HEK293 (cell line): ENCODE data around the gene HOXD12.

ENCODE experiments used
- GLI2 ChIP-seq: fragments of 450-650 bp; formaldehyde crosslinking; IDR thresholded peaks from 2 replicates; pipeline ENCODE4; 2017; ENCODE audit warnings: missing biosample characterization, missing genetic modification characterization, low read depth, borderline replicate concordance
- KLF16 ChIP-seq: fragments of 450-650 bp; formaldehyde crosslinking; IDR thresholded peaks from 2 replicates; pipeline ENCODE4 v1.5.1; 2017; ENCODE audit warnings: missing biosample characterization, missing genetic modification characterization
- MEIS1 ChIP-seq: sonication (generic); formaldehyde crosslinking; IDR thresholded peaks from 2 replicates; pipeline ENCODE4 v1.8.1; 2022; ENCODE audit warnings: missing genetic modification reagents, mild to moderate bottlenecking, borderline replicate concordance
- ZBTB20 ChIP-seq: fragments of 450-650 bp; formaldehyde crosslinking; IDR thresholded peaks from 2 replicates; pipeline ENCODE4 v1.5.1; 2016; ENCODE audit warnings: missing biosample characterization, missing genetic modification characterization
- ZNF76 ChIP-seq: fragments of 450-650 bp; formaldehyde crosslinking; IDR thresholded peaks from 2 replicates; pipeline ENCODE4; 2016; ENCODE audit warnings: low read depth, missing biosample characterization, missing genetic modification characterization, borderline replicate concordance
- TF ChIP-seq, protein P1 (sequence below): fragments of 450-650 bp; formaldehyde crosslinking; conservative IDR thresholded peaks from 2 replicates; pipeline ENCODE4 v1.5.1; 2016; ENCODE audit warnings: low read depth, missing biosample characterization, missing genetic modification characterization
- TF ChIP-seq, protein P2 (sequence below): fragments of 450-650 bp; formaldehyde crosslinking; IDR thresholded peaks from 2 replicates; pipeline ENCODE4 v1.5.1; 2016; ENCODE audit warnings: missing biosample characterization, missing genetic modification characterization
- TF ChIP-seq, protein P3 (sequence below): fragments of 450-650 bp; formaldehyde crosslinking; IDR thresholded peaks from 2 replicates; pipeline ENCODE4 v1.5.1; 2016; ENCODE audit warnings: missing biosample characterization, missing genetic modification characterization

DNA sequence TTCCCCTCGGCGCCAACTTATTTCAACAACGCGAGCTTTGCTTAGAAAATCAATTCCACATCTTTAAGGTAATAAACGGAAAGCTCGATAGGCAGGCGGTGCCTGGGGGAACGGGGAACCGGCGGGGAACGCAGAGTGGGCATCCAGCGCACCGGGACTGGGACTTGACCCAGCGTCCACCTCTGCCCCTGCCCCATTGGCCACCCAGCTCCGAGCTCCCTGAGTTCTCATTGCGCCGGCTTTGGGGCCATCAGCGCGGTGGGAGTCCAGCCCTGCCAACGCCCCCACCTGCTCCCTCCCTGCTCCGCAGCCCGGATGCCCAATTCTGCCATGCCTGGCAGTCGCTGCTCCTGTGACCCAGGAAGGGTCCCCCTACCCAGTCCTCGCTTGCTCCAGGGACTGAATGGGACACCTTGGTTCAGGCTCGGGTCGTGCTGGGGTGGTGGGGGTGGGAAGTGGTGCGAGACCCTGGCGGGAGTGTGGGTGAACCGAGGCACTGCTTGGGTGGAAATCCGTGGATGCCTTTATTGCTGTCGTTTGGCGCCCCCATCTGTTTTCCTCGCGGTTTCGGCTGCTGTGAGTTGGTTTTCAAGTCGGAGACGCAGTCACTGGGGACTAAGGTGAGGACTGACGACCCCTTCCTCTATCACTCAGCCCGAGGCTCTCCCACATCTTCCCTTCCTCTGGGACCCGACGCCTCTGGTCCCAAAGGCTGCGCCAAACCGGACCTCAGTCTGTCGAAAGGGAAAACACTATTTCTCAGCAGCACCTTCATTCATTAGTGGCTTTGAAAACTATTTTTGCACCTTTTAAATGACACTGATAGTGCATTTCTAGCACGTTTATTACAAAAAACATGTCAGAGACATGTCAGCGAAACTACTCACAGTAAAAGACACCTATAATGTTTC lies 13.5 kb upstream of the HOXD12 start:
- no peak for TF ChIP-seq KLF16
- no peak for TF ChIP-seq MEIS1 (CRISPR knock-in tag)
- TF ChIP-seq ZNF76 (tag by site-specific recombination), result no peak
- TF ChIP-seq ZBTB20, result no peak
- no peak for TF ChIP-seq GLI2
- TF ChIP-seq, protein P1, sequence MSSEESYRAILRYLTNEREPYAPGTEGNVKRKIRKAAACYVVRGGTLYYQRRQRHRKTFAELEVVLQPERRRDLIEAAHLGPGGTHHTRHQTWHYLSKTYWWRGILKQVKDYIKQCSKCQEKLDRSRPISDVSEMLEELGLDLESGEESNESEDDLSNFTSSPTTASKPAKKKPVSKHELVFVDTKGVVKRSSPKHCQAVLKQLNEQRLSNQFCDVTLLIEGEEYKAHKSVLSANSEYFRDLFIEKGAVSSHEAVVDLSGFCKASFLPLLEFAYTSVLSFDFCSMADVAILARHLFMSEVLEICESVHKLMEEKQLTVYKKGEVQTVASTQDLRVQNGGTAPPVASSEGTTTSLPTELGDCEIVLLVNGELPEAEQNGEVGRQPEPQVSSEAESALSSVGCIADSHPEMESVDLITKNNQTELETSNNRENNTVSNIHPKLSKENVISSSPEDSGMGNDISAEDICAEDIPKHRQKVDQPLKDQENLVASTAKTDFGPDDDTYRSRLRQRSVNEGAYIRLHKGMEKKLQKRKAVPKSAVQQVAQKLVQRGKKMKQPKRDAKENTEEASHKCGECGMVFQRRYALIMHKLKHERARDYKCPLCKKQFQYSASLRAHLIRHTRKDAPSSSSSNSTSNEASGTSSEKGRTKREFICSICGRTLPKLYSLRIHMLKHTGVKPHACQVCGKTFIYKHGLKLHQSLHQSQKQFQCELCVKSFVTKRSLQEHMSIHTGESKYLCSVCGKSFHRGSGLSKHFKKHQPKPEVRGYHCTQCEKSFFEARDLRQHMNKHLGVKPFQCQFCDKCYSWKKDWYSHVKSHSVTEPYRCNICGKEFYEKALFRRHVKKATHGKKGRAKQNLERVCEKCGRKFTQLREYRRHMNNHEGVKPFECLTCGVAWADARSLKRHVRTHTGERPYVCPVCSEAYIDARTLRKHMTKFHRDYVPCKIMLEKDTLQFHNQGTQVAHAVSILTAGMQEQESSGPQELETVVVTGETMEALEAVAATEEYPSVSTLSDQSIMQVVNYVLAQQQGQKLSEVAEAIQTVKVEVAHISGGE (tag by site-specific recombination), result no peak
- TF ChIP-seq, protein P2, sequence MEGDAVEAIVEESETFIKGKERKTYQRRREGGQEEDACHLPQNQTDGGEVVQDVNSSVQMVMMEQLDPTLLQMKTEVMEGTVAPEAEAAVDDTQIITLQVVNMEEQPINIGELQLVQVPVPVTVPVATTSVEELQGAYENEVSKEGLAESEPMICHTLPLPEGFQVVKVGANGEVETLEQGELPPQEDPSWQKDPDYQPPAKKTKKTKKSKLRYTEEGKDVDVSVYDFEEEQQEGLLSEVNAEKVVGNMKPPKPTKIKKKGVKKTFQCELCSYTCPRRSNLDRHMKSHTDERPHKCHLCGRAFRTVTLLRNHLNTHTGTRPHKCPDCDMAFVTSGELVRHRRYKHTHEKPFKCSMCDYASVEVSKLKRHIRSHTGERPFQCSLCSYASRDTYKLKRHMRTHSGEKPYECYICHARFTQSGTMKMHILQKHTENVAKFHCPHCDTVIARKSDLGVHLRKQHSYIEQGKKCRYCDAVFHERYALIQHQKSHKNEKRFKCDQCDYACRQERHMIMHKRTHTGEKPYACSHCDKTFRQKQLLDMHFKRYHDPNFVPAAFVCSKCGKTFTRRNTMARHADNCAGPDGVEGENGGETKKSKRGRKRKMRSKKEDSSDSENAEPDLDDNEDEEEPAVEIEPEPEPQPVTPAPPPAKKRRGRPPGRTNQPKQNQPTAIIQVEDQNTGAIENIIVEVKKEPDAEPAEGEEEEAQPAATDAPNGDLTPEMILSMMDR (tag by site-specific recombination), result peak; percentile 94
- TF ChIP-seq, protein P3, sequence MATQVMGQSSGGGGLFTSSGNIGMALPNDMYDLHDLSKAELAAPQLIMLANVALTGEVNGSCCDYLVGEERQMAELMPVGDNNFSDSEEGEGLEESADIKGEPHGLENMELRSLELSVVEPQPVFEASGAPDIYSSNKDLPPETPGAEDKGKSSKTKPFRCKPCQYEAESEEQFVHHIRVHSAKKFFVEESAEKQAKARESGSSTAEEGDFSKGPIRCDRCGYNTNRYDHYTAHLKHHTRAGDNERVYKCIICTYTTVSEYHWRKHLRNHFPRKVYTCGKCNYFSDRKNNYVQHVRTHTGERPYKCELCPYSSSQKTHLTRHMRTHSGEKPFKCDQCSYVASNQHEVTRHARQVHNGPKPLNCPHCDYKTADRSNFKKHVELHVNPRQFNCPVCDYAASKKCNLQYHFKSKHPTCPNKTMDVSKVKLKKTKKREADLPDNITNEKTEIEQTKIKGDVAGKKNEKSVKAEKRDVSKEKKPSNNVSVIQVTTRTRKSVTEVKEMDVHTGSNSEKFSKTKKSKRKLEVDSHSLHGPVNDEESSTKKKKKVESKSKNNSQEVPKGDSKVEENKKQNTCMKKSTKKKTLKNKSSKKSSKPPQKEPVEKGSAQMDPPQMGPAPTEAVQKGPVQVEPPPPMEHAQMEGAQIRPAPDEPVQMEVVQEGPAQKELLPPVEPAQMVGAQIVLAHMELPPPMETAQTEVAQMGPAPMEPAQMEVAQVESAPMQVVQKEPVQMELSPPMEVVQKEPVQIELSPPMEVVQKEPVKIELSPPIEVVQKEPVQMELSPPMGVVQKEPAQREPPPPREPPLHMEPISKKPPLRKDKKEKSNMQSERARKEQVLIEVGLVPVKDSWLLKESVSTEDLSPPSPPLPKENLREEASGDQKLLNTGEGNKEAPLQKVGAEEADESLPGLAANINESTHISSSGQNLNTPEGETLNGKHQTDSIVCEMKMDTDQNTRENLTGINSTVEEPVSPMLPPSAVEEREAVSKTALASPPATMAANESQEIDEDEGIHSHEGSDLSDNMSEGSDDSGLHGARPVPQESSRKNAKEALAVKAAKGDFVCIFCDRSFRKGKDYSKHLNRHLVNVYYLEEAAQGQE (tag by site-specific recombination), result no peak
